Stimulated activated CD4-positive, alpha-beta T cell treated with anti-CD3 and anti-CD28 coated beads, Interleukin-15, amount 100 ng/mL, for 48 hours (primary cell): Measurements from ENCODE around the gene EBF3.

Experiments used
- DNase-seq, 2 donors: peaks; one replicate each; pipeline ENCODE4 v3.0.0-alpha.2; 2020; ENCODE audit warnings: low read depth in 2 of 2

The EBF3 gene

DNA sequence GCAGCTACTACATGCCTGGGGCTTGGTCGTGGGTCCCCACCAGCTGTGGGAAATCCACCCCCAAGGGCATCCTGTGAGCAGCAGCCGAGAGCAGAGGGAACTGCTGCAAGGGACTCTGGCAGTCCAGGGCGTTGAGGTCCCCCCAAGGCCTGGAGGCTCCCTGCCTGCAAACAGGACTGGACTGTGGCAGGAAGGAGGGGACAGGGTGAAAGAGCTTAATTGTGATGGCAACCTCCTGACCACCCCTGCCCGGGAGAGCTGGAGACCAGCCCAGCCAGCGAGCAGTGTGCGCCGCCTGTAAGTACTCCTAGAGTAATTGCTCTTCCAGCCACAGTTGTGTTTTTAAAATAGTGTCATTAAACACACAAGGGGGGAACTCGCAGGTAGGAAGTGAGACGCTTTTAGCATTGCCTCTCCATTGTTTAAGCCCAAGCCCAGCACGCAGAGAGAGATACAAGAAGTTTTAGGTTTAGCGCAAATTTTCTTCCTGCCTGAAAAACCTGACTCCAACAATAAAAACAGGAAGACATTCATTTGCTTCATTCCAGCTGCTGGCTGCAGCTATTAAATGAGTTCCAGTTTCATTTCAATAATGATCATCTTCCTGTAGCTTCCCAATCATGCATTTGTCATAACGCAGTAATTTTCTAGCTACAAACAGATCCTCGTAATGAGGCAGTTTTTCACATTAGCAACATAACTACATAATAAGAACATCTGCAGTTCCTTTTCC lies 111.1 kb downstream of the EBF3 start:
- no peak for DNase-seq

DNA sequence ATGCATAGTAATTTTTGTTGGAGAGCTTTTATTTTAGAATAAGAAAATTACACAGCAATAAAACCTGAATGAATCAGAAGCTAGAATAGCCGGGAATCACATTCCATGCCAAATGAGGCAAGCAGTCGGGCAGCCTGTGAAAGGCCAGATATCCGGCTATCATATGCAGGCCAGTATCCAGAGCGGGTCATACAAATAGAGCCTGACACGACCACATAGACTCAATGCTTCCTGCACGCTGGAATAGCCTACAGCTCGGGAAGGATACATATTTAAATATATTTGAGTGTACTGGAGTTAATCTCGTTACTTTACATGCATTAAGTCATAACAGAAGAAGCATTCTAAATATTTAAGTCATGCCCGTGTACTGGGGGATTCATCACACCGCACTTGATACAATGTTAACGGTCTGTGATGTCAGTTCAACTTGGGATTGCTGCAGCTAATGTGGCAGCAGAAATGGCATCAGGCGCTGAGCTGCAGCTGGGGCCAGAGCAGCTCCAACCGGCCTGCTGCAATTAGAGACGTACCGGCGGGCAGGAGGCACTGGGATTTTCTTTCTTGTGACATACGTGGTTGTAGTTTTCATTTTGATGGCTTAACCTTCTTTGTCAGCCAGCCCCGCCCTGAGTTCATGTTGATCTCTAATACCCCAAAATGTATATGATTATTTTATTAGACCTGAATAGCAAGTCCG lies 112.0 kb downstream of the EBF3 start:
- DNase-seq = no peak

DNA sequence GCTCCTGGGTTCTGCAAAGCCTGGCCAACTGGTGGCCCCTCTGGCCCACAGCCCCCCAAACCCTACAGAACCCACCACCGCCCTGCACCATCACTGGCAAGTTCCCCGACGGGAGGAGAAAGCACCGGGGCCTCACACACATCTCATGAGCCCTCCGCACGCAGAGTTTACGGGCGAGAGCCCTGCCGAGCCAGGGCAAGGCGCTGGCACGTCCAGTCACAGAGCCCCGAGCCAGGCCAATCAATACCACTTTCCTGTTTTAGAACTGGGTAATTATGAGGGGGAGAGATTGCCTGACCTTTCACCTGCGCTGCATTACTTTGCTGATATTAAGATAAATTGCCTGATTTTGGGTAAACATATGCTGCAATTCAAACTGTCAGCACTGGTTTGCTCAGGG lies 113.3 kb downstream of the EBF3 start:
- no peak for DNase-seq

DNA sequence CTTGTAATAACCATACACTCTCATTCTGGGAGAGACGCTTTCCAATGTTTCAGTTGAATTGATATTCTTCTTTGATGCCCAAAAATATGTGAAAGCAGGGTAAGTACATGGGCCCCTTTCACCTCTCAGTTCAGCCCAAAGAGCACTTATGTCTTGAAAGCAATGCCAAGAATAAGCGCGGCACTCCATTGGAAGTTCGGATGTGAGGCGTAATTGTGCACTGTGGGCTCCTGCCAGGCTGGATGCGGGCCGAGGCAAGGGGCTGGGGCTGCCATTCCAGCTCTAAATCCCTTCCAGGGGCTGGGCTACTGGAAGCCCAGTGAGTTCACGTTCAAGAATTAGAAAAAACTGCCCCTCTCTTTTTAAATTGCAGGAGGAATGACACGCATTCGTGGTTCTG lies 113.8 kb downstream of the EBF3 start:
- DNase-seq = no peak

DNA sequence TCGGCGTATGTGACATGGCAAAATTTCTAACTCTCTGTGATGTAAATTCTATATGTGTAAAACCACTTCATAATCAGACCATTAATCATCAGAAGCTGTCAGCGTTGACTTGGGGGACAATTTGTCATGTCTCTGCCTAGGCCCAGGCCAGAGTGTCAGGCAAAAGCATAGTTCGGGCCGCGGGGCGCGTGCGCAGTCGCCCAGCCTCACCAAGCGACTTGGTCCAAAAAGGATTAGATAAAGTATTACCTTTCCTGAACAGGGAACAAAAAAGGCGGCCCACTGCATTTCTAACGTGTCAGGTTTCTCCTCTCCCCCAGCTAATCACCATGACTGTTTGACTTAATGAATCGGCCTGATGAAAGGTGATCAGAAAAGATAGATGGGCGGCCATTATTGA lies 114.2 kb downstream of the EBF3 start:
- no peak for DNase-seq

DNA sequence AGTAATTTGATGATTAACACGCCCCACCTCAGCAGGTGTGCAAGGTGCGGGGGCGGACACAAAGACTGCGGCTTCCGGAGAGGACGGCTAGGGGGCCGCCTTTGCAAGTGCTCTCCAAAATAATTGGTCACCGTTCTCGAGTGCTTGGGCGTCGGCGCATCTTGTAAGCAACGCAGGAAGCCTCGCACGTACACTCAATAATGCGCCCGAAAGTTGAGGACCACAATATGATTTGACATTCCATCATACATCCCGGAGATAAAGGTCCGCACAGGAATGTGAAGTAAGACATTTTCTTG lies 114.7 kb downstream of the EBF3 start:
- no peak for DNase-seq

DNA sequence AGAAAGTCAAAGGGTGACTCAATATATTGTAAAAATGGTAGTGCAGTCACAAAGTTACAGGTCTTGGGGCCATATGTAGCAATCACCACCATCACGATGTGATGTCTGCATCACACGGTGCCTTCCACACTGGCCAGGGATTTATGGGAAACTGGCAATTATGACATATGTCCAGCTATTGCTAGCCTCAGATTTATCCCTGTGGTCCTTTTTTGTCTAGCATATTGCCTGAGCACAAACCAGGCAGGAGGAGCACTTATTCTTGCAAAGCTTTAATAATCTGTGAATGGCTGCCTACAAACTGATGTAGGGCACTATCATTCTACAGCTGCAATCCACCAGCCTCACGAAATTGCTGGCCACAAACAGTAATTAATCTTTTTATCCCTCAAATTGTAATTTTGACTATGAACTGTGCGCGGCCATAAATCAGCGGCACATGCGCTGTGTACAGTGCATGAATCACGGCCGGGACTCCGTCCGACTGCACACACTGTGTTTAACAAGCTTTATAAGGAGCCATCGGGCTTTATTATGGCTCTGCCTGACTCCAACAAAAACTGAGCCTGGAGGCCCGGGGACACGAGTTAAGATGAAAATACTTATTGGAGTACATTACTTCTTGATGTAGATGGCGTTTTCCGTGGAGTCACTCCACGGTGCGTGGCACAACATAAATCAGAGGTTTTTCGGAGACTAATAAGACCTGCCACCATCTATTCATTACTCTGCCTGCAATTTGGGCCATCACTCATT lies 115.2 kb downstream of the EBF3 start:
- no peak for DNase-seq

DNA sequence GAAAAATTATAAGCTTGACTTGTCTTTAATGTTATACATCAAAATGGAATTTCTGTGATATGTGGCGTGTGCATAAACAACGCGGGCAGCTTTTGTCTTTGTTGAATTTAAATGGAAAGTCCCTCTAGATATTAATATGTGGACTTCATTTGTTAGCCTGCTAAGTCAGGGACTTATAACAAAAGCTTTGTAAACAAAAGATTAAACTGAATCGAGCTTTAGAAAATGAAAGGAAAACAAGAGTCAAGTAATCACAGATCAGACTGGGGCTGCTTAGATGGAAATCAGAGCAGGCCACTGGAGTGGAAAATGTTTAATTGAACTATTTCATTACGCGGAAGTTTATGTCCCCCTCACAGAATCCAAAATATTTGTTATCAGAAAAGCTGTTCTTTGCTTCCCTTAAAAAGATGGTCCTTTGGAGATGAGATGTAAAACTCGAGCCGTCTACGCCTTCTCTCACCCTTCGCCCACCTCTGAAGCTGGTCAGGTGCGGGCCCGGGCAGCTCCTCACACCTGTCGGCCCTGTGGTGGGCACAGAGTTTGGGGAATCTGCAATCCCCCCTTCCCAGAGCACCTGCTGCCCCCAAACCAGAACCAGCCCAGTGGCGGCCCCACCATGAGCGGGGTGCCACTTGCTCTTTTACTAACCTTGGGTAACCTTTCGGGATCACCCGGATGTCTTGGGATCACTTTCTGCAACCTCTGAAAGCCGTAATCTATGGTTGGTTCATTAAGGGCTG lies 116.2 kb downstream of the EBF3 start:
- DNase-seq = no peak

DNA sequence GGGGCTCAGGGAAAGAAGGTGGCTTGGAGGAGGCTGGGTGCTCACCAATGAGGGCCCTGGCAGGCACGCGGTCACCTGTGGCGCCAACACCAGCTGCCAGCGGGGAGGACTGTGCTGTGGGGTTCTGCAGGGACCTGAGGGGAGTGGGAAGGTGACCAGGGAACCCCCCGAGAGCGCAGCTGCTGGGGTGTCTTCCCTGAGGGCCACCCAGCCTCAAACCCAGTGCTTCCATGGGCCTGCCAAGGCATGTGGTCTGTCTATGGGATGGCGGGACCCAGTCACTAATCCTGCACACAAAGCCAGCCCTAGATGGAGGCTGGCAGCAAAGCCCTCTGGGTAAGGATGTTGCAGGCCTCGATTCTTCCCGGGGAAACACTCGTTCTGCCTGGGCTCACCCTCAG lies 117.1 kb downstream of the EBF3 start:
- no peak for DNase-seq

DNA sequence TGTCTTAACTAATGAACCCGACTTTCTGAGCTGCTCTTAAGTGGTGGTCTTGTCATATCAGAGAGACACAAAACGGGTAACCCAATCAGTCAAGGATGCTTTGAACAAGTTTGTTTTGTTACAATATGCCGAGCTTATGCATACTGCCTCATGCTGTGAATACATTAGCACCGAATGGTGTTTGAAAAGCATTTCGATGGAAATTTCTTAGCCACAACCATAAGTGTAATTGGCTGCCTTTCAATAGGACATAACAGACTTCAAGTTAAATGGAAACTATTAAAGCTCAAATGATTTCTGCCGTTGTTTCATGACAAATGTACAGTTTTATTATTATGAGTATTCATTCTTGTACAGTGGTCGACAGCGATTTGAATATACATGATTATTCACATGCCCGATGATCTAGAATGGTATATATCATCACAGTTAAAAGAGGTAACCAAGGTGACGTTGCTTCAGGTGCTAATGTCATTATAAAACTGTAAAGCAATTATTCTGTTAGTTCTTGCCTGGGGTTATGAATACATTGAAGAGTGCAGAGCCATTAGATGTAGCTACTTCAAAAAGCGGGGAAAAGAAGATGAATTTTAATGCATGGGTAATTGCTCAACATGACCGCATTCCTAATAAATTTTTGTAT lies 118.8 kb downstream of the EBF3 start:
- no peak for DNase-seq

DNA sequence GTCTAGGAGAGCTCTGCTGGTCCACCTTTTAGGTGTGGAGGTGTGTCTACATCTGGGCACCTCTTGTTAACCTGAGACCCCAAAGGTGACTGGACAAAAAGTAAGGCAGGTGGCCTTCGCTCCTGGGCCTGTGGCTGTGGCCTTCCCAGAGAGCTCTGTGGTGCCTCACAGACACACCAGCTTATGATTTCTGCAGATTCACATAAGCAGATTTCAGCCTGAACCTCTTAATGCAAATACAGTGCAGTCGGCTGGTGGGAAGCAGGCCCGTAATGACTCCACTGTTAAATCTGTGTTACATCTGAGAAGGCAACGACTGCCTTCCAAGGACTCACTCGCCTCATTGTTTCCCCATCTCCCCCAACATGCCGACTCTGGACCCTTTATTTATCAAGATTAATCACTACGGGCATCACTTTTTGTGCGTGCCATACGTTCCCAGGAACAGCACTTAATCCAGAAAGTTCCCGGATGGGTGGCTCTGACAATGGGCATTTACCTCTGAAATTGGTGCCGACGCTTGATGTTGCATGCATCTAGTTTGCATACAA lies 119.8 kb downstream of the EBF3 start:
- no peak for DNase-seq

DNA sequence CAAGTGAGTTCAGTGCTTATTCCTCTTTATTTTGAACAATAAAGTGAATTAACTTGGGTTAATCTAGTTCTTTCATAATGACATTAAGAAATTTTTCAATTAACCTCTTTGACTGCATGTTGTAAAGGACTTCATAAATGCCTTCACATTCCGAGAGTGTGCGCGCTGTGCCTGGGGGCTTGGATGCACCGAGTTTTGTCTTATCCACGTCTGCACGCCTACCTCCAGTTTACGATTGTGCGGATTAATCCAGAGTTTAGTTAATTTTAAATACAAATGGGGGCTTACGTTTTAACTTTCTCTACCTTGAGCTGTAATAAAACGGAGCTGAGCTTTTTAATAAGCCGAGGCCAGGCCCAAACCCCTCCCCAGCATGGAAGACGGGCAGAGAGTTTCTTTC lies 120.4 kb downstream of the EBF3 start:
- DNase-seq = no peak

DNA sequence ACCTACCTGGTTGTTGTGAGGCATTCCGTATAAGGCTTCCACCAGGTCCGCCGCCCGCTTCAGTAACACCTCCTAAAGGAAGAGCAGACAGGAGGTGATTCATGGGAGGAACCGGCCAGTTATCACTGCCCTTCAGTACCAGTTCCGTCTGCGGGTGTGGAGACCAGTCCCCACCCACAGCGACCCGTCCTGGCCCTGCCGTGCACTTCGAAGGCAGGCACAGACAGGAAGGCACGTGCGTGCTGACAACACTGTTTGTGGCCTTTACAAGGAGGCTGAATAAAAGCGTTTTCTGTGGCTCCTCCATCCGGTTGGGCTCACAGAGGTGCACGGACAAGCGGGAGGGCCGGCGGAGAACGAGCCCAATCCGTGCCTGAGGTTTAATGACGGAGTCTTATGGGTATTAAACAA lies 120.9 kb downstream of the EBF3 start:
- no peak for DNase-seq

DNA sequence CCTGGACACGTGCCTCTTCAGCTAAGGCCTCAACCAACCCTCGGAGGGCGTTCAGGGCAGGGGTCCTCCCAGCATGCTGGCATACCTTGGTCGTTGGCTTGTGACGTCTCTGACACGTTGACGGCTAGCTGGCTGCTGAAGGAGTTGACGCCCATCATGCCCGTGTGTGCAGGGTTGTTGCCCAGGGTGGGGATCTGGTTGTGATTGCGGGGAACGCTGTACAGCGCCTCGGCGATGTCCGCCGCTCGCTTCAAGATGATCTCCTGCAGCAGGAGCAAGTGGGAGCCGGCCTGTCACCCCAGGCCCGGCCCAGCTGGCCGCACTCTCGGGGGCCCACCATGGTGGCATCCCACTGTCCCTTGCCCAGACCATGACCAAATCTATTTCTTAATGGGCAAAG lies 122.0 kb downstream of the EBF3 start:
- no peak for DNase-seq

DNA sequence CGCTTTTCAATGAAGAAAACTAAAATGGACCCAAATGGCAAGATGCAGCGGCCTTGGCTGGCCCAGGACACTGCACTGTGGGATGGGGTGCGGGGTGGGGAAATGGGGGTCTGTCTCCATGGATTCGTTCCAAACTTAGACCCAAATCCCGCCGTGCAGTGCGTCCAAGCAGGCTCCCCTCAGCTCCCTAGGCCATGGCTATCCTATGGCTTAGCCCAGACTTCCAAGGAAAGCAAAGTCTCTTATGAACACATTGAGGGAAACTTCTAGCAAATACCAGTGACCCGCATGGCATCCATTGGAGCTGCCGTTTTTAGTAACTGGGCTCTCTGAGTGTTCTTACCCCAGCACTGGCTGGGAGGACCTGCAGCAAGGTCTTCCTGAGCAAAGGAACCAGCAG lies 122.5 kb downstream of the EBF3 start:
- DNase-seq = no peak

DNA sequence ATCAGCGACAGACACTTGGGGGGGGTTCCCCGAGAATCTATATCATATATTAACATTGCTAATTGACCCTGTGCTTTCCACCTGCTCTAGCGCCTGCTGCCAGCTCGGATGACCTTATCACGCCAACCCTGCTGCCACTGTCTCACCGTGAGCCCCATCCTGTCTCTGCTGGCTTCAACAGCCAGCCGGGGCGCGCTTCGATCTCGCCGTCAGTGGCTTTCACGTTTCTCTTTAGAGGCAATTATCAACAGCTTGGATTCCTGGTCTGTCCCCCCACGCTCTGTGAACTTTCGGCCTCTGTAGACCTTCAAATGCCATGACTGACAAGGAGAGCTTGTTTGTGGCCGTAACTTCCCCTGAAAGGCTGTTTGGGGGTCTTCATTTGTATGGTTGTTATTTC lies 123.0 kb downstream of the EBF3 start:
- DNase-seq = no peak

DNA sequence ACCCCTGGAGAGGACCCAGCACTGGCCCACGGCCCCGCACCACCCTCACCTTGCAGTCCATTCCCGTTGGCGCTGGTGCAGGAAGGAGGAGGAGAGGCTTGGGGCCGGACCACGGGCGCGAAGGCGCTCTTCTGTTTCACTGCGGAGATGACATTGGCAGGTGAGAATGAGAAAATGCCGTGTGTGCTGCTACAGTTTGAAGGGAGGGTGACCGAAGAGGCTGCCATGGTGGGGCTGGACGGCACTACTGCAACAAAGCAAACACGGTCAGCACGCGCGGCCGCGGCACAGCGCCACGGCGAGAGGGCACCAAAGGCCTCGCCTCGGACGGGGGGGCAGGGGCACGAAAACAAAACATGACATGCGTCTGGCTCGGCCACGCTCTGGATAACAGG lies 123.9 kb downstream of the EBF3 start:
- DNase-seq = no peak

DNA sequence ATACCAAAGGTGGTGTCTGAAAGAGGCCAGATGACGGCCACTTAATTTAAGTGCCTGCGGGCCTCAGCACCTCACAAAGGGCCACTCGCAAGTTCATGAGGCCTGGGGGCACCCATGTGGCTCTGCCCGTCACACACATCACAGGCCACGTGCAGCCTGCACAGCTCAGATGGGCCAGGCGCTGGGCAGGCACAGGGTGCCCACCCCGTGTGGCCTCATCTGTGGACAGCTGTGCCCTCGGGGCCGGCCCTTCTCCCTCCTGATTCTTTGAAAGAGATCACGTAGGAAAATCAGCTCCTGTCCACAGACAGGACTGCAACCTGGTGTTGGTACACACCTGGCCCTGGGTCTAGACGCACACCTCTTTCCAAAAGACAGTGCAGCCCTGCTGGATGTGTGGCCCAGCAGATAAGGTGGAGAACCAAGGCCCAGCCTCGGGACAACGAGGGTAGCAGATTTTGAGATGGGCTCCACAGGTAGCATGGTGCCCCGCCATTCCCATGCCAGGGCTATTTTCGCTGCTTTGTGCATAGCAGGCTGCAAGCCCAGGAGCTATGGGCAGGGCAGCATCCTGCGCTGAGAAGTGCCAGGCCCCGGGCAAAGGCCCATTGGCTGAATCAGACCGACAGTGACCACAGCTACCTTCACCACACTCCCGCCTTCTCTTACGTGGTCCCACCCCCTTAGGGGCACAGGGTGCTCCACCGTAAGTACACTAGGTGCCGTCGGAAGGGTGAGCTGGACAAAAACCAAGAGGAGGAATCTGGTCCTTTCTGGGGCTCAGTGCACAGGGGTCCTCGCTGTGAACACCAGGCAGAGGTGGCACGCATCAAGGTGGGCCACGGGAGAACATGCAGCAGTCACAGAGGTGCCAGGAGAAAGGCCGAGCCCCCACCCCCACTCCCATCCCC lies 124.5 kb downstream of the EBF3 start:
- DNase-seq = no peak

DNA sequence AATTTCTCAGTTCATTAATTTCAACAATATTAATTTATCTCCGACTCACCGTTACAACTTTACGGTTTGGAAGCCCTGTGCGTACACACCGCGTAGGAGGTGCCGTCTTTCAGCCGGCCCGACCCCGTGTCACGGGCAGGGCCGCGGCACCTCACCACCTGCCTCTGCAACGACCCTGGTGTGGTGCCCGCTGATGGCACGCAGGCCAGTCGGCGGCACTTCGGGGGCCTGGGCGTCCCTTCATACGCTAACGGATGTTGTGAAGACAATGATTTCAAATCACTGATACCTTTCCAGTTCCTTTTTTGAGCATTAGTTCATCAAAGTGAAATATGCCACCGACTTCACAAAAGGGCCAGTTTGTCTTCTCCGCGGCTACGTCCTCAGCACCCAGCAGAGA lies 125.3 kb downstream of the EBF3 start:
- DNase-seq = no peak

DNA sequence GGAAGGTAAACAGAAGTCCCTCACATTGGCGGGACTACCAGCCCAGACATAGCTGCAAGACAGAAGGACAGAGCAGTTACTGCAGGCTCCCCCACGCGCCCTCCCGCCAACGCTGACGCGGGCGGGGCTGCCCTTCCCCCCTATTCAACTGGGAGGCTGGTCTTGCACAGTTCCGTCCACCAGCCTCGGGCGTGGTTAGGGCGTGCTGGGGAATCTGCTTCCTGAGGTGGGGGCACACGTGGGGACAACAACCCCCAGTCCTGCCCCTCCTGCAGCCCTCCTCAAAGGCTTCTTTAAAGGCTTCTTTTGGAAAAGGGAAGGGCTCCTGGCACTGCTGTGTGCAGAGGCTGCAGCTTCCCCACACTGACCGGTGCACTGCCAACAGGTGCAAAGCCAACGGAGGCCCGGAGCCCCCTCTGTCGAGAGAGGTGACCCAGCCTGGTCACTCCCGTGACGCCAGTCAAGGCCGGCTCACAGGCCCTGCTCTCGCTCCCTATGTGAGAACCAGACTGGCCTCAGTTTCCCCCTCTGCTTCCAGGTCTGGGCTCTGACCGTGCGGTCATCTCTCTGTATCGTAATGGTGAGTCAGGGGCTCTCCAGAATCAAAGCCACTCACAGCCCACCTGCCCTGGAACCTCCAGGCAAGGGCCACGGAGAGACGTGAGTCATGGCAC lies 126.0 kb downstream of the EBF3 start:
- DNase-seq = no peak
